IPS DF 4.7 (cell line): Measurements from ENCODE around the gene HLA-DQB1.
"Not testable (repeated sequence)": the region's sequence is repeated elsewhere in the genome, so short reads cannot be mapped to it uniquely, and the experiment has no call there.

Experiments
- DNase-seq: peaks from one replicate; pipeline ENCODE4 v3.0.0-alpha.2; 2013; ENCODE audit warnings: low spot score; ENCODE audit errors: extremely low read depth

HLA-DQB1 gene

DNA sequence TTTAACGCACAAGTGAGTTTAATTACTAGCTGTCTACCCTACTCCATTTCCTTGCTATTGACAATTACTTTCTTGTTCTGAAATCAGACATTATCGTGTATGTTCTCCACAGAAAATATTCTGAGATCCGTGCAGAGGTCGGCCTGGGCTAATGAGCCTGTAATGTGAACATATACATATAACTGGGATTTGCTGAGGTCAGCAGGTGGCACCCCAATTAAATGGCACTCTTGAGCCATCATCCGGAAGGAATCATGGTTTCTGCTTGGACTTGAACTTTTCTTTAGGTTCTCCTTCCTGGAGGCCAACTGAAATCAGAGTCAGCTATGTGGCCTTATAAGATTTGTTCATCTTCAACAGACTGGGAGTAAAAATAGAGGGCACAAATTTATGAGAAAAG, 3.6 kb downstream of the HLA-DQB1 start:
- DNase-seq, result no peak

DNA sequence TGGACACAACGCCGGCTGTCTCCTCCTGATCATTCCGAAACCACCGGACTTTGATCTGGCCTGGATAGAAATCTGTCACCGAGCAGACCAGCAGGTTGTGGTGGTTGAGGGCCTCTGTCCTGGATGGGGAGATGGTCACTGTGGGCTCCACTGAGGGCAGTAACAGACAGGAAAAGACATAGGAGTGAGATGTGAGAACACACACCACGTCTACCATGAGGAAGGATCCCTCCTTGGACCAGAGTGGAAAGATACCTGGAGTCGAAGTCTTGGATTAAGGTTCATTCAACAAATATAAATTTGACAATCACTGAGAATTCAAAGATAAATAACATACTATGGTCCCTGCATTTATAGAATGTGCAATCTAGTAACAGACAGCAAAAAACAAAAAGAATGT, 4.4 kb downstream of the HLA-DQB1 start:
- DNase-seq, result no peak

DNA sequence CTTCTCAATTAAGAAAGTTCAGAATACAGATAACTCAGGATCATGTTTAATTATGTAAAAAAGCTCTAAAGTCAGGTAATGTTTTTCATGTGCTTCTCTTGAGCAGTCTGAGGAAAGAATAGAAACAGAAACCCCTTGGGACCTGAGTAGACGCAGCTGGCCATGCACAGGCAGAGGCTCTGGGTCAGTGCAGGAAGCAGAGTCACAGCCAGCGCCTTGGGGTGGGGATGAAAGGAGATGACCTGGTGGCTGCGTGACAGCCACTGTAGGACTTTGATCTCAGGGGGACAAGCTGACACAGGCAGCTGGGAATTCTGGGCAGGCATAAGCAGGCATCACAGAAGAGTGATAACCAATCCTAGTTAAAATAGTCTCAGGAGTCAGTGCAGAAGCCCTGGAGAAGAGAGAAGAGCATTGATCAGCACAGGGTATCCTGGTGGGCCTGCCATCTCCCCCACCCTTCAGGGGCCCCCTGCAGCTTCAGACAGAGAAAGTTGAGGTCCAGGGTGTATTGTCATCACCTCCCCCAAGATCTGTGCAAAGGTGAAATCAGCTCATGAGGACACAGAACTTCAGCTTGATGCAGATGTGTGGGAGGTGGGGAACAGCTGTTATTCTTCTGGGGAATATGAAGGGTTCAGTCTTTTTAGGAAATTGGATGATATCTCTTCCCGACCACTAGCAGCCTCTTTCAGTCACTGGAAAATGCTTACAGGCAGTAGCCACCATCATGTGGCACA, 6.4 kb downstream of the HLA-DQB1 start:
- no peak for DNase-seq

DNA sequence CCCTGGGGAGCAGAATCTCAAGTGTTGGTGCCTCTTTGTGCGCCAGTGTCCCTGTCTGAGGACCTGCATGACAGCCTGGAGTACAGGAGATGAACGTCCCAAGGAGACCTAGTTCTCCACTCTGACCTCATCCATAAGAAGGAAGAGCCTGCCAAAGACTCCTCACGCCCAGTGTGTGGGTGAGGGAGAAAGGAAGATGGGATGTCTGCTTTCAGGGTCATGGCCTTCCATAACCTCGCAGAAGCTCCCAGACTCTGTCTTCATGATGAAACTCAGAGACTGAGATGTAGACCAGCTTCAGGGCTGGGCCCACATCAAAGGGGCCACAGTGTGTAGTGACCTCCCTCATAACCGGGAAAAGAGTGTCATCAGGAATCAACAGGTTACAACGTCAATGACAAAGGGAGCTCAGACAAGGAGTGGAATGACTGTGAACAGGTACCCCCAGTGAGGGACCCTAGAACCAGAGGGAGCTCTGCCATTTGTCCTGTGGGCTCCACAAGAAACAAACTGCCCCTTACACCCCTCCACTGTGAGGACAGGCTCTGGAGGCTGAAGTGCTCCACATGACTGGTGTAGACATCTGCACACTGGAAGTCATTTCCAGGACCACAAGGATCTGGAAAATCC, 8.1 kb downstream of the HLA-DQB1 start:
- DNase-seq, result no peak

DNA sequence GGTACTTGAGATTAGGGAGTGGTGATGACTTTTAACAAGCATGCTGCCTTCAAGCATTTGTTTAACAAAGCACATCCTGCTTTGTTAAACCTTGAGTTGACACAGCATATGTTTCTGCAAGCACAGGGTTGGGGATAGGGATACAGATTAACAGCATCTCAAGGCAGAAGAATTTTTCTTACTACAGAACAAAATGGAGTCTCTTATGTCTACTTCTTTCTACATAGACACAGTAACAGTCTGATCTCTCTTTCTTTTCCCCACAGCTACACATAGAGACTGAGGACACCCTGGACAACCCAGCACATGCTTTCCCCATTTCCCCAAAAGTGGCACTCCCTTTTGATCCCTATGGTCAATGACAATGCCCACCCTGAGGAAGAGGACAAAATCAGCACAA, 8.6 kb downstream of the HLA-DQB1 start:
- DNase-seq, result not testable (repeated sequence)

DNA sequence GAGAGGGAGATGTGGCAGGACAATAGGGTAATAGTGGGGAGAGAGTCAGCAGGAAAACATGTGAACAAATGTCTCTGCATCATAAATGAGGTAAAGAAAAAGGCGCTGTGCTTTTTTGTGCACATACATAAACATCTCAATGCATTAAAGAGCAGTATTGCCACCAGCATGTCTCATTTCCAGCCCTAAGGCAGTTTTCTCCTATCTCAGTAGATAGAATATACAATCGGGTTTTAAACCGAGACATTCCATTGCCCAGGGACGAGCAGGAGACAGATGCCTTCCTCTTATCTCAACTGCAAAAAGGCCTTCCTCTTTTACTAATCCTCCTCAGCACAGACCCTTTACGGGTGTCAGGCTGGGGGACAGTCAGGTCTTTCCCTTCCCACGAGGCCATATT, 9.1 kb downstream of the HLA-DQB1 start:
- not testable (repeated sequence) for DNase-seq

DNA sequence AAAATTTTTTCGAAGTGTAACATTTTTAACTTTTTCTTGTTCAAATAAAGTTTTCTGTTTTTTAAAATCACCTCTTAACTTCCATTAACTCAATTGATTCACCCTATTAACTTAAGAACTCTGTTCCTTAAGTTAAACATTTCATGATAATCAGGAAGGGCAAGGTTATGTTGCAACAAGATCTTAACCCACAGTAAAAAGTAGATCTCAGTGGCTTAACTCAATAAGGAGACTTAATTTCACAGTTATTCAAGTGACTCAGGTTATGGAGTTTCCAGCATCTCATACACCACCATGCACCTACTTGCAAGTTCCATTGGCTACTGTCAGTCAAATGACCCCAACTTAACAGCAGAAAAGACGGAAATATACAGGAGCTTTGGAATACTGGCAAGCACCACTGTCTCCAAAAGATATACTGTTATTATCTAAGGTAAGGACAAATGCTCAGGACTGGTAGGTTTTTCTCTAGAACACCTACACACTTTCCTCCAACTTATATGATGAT, 11.2 kb downstream of the HLA-DQB1 start:
- DNase-seq, result no peak

DNA sequence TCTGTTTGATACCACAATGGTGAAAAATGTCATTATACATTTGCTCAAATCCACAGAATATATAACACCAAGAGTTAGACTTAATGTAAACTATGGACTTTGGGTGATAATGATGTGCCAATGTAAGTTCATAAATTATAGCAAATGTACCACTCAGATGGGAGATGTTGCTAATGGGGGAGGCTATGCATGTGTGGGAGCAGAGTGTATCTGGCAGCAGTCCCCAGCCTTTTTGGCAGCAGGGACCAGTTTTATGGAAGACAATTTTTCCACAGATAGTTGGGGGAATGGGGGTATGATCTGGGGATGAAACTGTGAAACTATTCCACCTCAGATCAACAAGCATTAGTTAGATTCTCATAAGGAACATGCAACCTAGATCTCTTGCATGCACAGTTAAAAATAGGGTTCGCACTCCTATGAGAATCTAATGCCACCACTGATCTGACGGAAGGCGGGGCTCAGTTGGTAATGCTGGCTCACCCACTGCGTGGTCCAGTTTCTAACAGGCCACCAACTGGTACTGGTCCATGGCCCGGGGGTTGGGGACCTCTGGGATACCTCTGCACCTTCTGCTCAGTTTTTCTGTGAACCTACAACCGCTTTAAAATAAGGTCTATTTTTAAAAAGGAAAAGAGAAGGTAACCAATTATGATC, 21.3 kb downstream of the HLA-DQB1 start:
- DNase-seq, result no peak

DNA sequence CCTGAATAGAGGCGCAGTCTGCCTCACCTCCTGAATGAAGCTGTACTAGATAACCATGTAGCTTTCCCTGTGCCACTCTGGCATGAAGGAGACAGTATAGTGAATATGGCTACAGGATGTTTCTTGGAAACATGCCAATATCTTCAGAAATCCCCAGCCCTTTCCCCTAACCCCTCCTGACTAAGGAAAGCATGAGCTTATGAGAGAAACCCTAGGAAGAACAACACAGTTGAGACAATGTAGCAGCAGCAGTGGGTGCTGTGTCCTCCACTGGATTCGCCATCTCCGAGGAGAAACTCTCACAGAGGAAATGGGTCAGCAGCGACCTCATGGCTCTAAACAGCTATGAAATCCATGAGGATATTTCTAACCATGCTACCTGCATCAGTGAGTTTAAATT, 22.6 kb downstream of the HLA-DQB1 start:
- no peak for DNase-seq

DNA sequence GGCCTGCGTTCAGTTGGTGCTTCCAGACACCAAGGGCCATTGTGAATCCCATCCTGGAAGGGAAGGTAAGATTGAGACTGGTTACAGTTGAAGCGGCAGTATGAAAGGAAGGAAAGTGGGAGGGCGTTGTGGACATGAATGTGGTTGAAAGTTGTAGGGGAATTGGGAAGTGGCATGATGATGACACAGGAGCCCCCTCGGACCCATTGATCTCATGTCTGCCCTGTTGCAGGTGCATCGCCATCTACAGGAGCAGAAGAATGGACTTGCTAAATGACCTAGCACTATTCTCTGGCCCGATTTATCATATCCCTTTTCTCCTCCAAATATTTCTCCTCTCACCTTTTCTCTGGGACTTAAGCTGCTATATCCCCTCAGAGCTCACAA, 23.7 kb downstream of the HLA-DQB1 start:
- DNase-seq, result no peak

DNA sequence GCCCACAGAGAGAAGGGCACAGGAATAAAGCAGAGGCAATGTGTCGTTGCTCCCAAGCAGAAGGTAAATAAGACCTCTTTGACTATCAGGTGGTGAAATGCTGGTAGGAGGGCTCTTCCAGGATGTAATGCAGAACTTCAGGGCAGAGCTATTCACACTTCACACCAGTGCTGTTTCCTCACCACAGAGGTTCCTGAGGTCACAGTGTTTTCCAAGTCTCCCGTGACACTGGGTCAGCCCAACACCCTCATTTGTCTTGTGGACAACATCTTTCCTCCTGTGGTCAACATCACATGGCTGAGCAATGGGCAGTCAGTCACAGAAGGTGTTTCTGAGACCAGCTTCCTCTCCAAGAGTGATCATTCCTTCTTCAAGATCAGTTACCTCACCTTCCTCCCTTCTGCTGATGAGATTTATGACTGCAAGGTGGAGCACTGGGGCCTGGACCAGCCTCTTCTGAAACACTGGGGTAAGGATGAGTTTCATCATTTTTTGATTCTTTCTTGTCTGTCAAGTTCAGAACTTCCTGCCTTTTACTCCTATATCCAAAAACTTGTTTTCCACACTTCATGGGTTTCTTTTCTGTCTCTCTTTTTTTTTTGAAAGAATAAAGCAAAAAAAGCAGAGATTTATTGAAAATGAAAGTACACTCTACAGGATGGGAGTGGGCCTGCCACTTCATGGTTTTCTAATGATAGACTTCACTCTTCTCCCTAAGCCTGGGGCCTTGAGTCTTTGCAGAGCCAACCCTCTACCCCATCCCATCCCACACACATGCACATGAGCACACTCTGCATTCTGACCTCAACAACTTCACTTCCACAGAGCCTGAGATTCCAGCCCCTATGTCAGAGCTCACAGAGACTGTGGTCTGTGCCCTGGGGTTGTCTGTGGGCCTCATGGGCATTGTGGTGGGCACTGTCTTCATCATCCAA, 24.4 kb downstream of the HLA-DQB1 start:
- DNase-seq, result not testable (repeated sequence)

DNA sequence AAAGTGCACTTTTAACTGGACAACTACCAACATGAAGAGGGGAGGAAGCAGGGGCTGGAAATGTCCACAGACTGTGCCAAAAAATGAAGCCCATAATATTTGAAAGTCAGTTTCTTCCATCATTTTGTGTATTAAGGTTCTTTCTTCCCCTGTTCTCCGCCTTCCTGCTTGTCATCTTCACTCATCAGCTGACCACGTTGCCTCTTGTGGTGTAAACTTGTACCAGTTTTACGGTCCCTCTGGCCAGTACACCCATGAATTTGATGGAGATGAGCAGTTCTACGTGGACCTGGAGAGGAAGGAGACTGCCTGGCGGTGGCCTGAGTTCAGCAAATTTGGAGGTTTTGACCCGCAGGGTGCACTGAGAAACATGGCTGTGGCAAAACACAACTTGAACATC, 25.3 kb downstream of the HLA-DQB1 start:
- DNase-seq, result no peak

DNA sequence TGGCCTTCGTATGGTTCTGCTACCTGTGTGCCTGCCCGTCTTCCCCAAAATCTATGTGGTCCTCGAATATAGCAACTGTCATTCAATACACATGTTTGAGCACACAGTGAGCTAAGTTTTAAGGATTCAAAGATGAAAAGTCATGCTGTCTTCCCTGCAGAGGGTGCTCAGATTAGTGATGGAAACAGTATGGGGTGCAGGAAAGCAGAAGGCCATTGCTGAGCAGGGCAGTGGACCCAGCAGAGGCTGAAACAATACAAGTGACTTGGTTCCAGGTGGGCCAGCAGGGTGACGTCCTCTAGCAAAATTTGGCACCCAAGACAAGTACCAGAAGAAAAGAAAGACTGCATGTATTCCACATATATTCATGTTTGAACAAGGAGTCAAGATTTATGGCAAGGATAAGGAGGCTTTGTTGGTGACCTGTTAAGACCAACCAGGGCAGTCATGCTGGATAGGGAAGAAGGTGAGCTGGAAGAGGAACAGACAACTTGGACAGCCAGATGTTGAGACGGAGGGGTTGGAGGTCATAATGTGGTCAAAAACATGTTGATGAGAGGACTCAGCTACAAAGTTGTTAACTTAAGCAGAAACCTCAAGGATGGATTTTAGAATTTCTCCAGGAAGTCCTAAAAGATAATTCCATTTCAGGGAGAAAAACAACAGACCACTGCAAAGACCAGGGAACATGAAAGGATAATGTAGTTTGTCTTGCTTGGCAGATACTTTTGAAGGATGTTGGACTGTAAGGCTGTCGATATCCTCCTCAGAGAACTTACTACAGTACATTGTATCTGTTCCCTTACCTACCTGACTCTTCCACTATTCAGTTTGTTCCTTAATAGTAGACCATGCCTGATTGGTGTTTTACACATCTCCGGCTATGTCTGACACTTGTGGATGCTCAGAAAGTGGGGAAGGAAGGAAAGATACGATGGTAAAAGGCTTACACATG, 26.7 kb downstream of the HLA-DQB1 start:
- no peak for DNase-seq

DNA sequence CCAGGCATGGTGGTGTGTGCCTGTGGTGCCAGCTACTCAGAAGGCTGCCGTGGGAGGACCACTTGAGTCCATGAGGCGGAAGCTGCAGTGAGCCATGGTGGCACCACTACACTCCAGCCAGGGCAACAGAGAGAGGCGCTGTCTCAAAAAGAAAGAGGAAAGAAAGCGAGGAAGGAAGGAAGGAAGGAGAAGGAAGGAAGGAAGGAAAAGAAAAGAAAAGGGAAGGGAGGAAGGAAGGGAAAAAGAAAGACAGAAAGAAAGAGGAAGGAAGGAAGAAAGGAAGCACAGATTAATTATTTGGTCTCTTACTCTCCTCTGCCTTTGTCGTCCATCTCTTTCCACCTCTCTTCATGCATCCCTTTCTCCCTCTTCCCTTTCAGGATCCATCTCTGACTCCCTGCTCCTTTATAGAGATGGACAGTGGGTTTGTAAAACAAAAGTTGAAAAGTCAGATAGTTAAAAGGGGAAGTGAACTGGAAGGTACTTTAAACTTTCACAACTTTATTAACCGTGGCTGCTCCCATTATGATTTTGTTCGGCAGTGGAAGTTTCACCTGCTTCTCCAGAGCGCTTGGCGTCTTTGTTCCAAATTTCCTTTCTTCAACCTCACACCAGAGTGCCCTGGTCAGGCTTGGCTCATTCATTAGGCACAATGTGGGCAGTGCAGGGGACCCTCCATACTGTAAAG, 27.8 kb downstream of the HLA-DQB1 start:
- DNase-seq, result no peak

DNA sequence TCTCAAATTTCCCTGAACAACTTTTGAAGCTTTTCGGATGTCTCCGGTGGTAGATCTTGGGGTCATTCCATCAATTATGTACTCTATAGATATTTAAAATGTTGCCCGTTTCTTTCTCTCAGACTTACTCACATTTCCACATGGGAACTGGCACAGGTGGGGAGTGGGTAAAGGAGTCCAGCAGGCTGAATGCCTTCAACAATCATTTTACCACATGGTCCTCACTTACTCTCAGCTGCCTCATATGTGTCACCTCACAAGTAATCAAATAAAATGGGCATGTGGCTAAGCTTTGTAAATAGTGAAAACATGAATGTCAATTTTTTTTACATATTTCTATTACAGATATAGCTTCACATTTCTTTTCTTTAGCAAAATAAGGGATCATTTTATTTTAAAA, 28.6 kb downstream of the HLA-DQB1 start:
- DNase-seq, result no peak

DNA sequence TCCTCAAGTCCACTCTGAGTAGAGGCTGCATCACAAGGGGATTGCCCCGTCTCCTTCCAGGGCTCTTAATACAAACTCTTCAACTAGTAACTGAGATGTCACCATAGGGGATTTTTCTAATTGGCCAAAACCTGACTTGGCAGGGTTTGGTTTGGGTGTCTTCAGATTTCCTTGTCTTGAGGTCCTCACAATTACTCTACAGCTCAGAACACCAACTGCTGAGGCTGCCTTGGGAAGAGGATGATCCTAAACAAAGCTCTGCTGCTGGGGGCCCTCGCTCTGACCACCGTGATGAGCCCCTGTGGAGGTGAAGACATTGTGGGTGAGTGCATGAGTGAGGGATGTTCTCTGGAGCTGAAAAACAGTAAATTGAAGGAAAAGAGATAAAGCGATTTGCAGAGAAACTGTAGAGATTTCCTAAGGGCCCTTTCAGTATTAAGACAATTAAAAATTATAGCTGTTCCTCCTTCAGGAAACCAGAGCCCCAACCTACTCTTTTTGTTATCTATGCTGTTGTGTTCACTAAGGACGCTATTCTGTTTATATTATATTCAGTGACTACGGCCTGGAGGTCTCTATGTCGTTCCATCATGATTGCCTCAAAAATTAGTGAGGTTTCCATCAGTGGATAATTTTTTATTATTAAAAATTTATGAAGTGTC, 29.1 kb downstream of the HLA-DQB1 start, which contains the start of gene HLA-DQA1:
Gene HLA-DQA1 (plus strand): TSS at position 188 of the 662 bp plus-strand sequence. CDS start 53 bp downstream, at position 241.
- DNase-seq, result no peak

DNA sequence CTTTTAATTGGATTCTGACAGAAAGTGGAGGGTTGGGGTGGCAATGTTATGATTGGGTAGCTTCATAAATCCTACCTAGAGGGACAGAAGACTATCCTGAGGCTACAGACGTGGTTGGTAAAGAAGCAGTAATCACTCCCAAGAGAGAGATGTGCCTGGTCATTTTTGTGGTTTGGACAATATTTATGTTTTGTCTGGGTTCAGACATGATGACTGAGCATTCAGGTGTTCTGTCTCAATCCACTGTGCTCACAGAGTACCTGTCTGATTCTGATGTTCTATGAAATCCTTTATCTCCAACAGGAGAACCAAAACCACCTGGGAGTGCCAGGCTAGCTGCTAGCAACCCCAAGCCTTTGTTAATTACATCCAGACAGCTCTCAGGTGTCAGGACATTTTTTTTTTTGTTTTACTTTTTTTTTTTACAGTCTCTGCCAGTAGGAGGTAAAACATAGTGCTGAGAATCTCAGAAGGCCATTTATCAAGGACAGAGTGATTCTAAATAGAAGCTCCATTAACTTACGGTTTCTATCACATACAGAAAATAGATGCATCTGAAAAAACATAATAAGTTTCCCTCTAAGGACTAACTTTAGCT, 30.8 kb downstream of the HLA-DQB1 start:
- DNase-seq, result no peak

DNA sequence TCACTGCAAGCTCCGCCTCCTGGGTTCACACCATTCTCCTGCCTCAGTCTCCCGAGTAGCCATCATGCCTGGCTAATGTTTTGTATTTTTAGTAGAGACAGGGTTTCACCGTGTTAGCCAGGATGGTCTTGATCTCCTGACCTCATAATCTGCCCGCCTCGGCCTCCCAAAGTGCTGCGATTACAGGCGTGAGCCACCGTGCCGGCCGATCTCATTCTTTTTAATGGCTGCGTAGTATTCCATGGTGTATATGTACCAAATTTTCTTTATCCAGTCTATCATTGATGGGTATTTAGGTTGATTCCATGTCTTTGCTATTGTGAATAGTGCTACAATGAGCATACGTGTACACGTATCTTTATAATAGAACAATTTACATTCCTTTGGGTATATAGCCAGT, 36.7 kb downstream of the HLA-DQB1 start:
- DNase-seq, result not testable (repeated sequence)

DNA sequence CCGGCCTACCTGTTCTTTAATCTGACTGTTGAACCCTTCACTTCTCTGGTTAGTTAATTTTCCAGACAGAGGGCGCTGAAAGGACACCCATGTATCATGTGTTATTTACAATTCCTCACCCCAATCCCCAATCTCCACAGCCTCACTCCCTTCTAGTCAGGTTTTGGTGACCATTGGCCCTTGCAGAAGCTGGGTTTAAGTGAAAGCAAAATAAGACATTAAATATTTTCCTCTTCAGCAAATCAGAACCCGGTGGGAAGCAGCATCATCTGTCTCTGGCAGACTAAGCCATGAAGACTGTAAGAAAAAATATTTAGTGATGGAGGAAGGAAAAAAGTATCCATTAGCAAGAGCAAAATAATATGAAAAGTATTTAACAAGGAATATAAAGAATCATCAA, 38.6 kb downstream of the HLA-DQB1 start:
- no peak for DNase-seq
